Thymus (tissue), 11 donors: ENCODE results near the gene QARS1. TPM values are rescaled to one million over a fixed set of nuclear protein-coding genes. Genes with fewer than 3 reads are reported as not detected.

Experiments used
- DNase-seq, 9 donors: peaks; one replicate each; pipeline ENCODE4 v3.0.0-alpha.2; 2013; ENCODE audit warnings: low spot score in 9 of 9, low read depth in 6 of 9, missing footprints in 1 of 9
- H3K27ac ChIP-seq, 2 donors: one replicate each; pipeline ENCODE4 v1.5.1; 2013; ENCODE audit warnings: control low read depth in 1 of 2, low read depth in 1 of 2, low read length in 1 of 2, mild to moderate bottlenecking in 1 of 2, moderate library complexity in 1 of 2
- H3K27me3 ChIP-seq, 2 donors: one replicate each; pipeline ENCODE4 v1.5.1; 2013; ENCODE audit warnings: low read length in 1 of 2; ENCODE audit not compliant: control insufficient read depth in 2 of 2, insufficient read depth in 1 of 2
- H3K36me3 ChIP-seq, 2 donors: one replicate each; pipeline ENCODE4 v1.5.1; 2013; ENCODE audit warnings: low read length in 1 of 2, mild to moderate bottlenecking in 1 of 2, moderate library complexity in 1 of 2; ENCODE audit not compliant: control insufficient read depth in 2 of 2, insufficient read depth in 2 of 2
- H3K4me1 ChIP-seq, 2 donors: one replicate each; pipeline ENCODE4 v1.5.1; 2013; ENCODE audit warnings: low read length in 2 of 2; ENCODE audit not compliant: control insufficient read depth in 2 of 2, insufficient read depth in 2 of 2
- H3K4me3 ChIP-seq, 2 donors: one replicate each; pipeline ENCODE4 v1.5.1; 2013; ENCODE audit warnings: low read length in 2 of 2, control low read depth in 1 of 2, mild to moderate bottlenecking in 1 of 2
- H3K9me3 ChIP-seq, 2 donors: one replicate each; pipeline ENCODE4 v1.5.1; 2013; ENCODE audit warnings: low read length in 1 of 2, mild to moderate bottlenecking in 1 of 2; ENCODE audit not compliant: control insufficient read depth in 2 of 2, insufficient read depth in 1 of 2
- WGBS: extraction: QIAGEN DNeasy Blood & Tissue Kit; methylation state at CpG from one replicate; pipeline ENCODE4 v1.1.7; 2013; 5-methylcytosine and 5-hydroxymethylcytosine counted together
- polyA plus RNA-seq: library from polyadenylated mRNA; stranded (reverse); fragments of 200-250 nt; gene quantifications from one replicate; pipeline ENCODE4 v1.2.3, GENCODE V29; 2013
- total RNA-seq: library from RNA; stranded (reverse); fragments of 120-200 nt; gene quantifications from one replicate; pipeline ENCODE4 v1.2.4, GENCODE V29; 2013
- donor health status: healthy.

QARS1 gene
- total and polyA plus RNA-seq, 2 donors: 223 to 256 TPM

DNA sequence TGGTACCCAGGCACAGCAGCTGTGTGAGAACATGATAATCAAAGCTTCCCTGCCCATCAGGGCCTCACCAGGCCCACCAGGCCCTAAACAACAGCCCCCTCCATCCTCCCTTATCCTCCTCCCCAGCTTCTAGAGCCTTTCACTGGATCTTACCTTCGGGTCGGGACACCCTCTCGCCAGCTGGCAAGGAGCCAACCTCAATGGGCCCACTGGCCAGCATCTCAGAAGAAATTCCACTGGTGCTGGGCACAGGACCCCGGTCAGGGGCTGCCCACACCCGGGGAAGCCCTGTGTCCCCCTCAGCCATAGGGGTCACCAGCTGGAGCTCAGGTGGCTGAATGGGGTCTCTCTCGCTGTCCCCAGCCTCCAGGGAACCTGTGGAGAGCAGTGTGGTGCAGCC is 6.8 kb upstream of the QARS1 start:
- no peaks in the 10 kb centered on the region for H3K27me3 ChIP-seq
- WGBS: 98% methylated on average over 6 of the region's 6 CpGs
- H3K4me3 ChIP-seq: no peak overlapping the region
- no peaks in the 10 kb centered on the region for H3K4me1 ChIP-seq
- no peak for DNase-seq
- H3K27ac ChIP-seq: no peak overlapping the region
- H3K36me3 ChIP-seq: peaks cover 83 to 92% of the 10 kb centered on the region in 2 donors
- H3K9me3 ChIP-seq: peaks cover 0 to 1% of the 10 kb centered on the region in 2 donors

DNA sequence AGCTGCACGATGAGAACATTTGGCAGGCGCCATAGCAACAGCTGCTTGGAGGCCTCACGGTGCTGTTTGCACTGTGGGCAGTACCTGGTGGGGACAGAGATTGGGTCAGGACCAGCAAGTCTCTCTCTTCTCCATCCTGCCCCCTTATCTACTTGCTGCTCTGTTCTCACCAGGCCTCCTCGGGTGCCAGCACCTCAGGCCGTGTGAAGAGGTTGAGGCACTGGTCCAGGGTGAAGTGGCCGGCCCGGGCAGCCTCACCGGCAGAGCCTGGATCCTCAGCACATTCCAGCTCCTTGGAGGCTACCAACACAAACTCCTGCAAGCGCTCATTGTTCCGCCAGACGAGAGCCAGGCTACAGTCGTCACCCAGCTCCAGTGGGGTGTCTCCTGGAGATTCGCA is 6.2 kb upstream of the QARS1 start:
- H3K4me3 ChIP-seq: no peak overlapping the region
- no peaks in the 10 kb centered on the region for H3K27me3 ChIP-seq
- H3K36me3 ChIP-seq: peaks cover 77 to 89% of the 10 kb centered on the region in 2 donors
- DNase-seq: no peak
- 97% methylated on average over 13 of the region's 13 CpGs for WGBS
- peaks cover 0 to 1% of the 10 kb centered on the region in 2 donors for H3K9me3 ChIP-seq
- H3K27ac ChIP-seq: no peak overlapping the region
- no peaks in the 10 kb centered on the region for H3K4me1 ChIP-seq

DNA sequence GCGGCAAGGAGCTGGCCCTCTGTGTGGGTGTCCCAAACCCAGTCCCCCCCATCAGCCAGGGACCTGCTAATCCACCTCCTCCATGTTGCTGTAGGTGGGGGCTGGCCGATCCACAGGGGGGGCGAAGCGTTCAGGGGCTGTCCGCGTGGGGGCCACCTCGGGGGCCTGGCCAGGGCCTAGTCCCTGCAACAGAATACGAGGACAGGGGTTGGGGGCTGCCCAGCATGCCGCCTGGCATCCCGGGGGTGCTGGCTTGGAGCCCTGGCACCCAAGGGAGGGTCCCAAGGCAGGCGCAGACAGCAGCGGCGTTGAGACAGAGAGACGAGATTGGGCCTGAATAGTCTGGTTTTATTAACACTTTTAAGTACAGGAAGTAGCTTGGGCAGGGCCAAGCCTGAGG is 3.8 kb upstream of the QARS1 start:
- Histone ChIP-seq H3K4me1 (peaks cover 11 to 14% of the 10 kb centered on the region in 2 donors), H3K27me3 (no peaks in the 10 kb centered on the region), H3K36me3 (peaks cover 53 to 65% of the 10 kb centered on the region in 2 donors), H3K9me3 (peaks cover 1 to 10% of the 10 kb centered on the region in 2 donors), H3K27ac (no peak overlapping the region), H3K4me3 (no peak overlapping the region)
- 95% methylated on average over 14 of the region's 14 CpGs for WGBS
- DNase-seq: no peak

DNA sequence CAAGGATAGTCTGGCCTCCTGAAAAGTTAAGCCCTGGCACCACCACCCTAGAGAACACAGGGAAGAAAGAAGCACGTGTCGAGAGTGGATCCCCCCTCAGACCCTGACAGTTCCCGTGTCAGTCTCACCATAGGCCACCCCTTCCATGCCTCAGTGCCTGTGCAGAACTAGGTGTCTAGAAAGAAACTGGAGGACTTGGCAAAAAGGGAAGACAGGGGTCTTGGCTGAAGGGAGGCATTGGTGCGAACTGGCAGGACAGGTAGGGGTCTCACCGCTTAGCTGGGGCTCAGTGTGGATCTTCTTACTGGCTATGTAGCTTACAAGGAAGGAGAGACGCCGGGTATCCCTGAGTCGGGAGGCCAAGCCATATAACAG is 518 bp downstream of the QARS1 start:
- Histone ChIP-seq H3K27me3 (no peaks in the 10 kb centered on the region), H3K27ac (peak overlapping the region; percentile 78 to 94), H3K4me1 (peaks cover 11 to 14% of the 10 kb centered on the region in 2 donors), H3K9me3 (peaks cover 0 to 10% of the 10 kb centered on the region in 2 donors), H3K4me3 (peak overlapping the region; percentile 83 to 98), H3K36me3 (peaks cover 44 to 64% of the 10 kb centered on the region in 2 donors)
- DNase-seq: no peak
- WGBS: 8% methylated on average over 8 of the region's 8 CpGs

DNA sequence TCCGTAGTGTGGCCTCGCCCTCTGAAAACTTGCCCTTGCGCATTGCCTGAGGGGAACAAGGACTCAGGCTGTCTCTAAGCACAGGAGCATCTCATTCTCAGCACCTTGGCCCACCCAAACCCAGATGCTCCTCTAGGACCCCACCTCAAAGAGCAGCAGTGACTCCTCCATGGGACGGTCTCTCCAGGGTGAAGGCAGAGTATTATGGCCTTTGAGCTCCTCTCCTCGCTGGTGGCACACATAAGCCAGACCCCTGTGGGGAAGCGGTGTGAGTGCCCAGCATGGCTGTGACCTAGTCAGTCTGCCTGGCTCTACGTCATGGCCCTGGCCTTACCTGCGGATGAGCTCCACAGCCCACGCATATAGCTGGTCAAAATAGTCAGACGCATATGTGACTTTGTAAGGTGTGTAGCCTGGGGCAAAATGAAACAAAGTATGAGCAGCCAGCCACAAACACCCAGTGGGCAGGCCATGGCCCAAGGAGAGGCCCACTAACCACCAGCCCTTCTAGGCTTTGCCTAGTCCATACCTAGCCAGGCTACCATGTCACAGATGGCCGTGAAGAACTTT is 4.4 kb downstream of the QARS1 start:
- no peak for DNase-seq
- Histone ChIP-seq H3K36me3 (peaks cover 56 to 67% of the 10 kb centered on the region in 2 donors), H3K9me3 (peaks cover 0 to 10% of the 10 kb centered on the region in 2 donors), H3K4me1 (peaks cover 10 to 13% of the 10 kb centered on the region in 2 donors), H3K27me3 (no peaks in the 10 kb centered on the region), H3K4me3 (no peak overlapping the region), H3K27ac (no peak overlapping the region)
- WGBS: 97% methylated on average over 11 of the region's 11 CpGs

DNA sequence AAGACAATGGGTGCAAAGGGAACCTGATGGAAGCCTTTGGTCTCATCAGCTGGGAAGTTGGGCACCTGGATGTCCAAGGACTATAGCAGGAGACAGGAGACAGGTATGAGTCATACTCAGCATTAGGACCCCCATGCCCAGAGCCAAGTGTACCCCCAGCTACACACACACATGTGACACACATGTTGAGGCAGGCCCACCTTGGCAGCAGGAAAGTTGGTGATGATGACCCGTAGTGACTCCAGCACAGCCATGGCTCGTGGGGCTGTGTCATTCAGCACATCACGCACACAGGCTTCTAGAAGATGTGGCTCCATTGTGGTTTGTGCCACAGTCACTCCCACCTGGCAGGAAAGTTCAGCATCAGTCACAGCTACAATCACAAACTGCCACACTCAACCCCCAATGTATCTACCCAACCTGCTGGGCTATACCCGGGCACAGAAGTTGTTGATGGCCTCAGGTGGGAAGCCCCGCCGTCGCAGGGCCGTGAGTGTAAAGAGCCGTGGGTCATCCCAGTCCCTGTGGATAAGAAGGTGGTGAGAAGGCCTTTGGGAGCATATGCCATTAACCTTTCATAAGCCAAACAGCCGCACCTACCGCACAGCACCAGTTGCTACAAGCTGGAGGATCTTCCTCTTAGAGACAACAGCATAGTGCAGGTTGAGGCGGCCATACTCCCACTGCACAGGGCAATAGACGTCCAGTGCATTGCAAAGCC is 5.5 kb downstream of the QARS1 start:
- no peak for DNase-seq
- WGBS: 97% methylated on average over 13 of the region's 13 CpGs
- H3K36me3 ChIP-seq: peaks cover 56 to 67% of the 10 kb centered on the region in 2 donors

DNA sequence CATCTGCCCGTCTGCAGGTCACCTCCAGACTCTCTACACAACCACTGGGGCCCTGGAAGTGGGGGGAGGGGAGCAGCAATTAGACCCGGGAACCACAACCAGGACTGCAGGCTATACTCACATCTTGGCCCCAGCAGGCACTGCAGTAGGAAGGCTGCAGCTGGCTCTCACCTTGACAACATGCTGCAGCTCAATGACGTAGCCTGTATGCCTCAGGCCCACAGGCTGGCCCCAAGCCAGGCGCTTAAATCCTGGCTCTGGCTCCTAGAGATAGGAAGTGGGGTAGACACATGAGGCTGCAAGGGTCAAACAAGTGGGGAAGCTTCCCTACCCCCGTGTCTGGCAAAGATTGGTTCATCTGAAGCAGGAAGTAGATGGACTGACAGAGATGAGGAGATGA is 6.1 kb downstream of the QARS1 start:
- H3K27ac ChIP-seq: no peak overlapping the region
- 91% methylated on average over 5 of the region's 5 CpGs for WGBS
- no peak overlapping the region for H3K4me3 ChIP-seq
- no peak for DNase-seq
- H3K27me3 ChIP-seq: no peaks in the 10 kb centered on the region
- H3K4me1 ChIP-seq: peaks cover 5 to 9% of the 10 kb centered on the region in 2 donors
- peaks cover 0 to under 1% of the 10 kb centered on the region in 2 donors for H3K9me3 ChIP-seq
- H3K36me3 ChIP-seq: peaks cover 56 to 67% of the 10 kb centered on the region in 2 donors

More for the DNA sequence above, 5.5 kb downstream of the QARS1 start:
- Histone ChIP-seq H3K27ac (no peak overlapping the region), H3K27me3 (no peaks in the 10 kb centered on the region), H3K9me3 (peaks cover 0 to 5% of the 10 kb centered on the region in 2 donors), H3K4me3 (no peak overlapping the region), H3K4me1 (peaks cover 11 to 16% of the 10 kb centered on the region in 2 donors)

DNA sequence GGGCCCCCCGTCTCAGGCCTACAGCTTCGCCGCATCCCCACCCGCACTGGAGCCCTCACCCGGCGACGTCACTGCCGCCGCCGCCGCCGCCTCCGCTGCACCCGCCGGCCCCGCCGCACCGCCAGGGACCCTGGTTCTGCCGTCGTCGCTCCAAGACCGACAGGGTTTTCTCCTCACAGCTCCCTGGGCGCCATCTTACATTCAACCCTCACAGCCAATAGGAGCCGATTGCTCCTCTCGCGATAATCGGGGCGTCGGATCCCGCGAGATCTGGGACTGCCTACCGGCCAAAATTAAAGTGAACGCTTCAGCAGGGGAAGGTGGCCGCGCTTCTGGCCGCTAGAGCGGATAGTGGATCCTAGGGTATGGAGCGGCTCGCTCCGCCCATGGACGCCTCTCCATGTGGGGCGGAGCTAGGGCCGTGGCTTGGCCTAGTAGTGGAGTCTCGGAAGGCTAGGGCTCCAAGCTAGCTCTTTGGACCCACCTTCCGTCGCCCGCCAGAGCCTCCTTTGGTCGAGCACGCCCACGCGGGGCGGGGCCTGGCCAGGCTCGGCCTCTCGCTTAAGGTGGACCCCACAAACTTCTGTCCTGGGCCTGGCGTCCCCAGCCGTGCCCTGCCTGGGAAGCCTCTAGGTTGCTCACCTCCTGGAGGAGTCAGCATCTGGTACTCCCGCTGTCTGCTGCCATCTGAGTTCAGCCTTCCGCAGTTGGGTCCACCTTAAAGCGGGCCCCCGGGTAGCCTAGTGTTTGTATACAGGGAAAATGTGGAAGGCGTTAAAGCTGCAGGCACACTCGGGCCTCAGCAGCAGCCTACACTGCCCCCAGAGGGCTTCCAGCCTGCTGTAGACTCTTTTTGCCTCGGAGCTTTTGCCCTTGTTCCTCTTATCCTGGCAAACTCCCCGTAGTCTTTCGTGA is 10.4 kb downstream of the QARS1 start, which contains the start of gene QRICH1:
Gene QRICH1 (minus strand): TSS at position 219 of the 915 bp plus-strand sequence. CDS start 17,054 bp downstream, outside the sequence.
- Histone ChIP-seq H3K36me3 (peaks cover 23 to 32% of the 10 kb centered on the region in 2 donors), H3K9me3 (no peaks in the 10 kb centered on the region), H3K4me3 (peak within 1 kb of the TSS; percentile 76 to 94), H3K4me1 (peaks cover 17 to 20% of the 10 kb centered on the region in 2 donors), H3K27me3 (no peaks in the 10 kb centered on the region), H3K27ac (peak within 1 kb of the TSS; percentile 95 to 99)
- WGBS: under 1% methylated on average over 65 of the region's 65 CpGs
- peak; percentile 96 to 99 (median 98) for DNase-seq
